SIG-M5 (cell line): ENCODE results near the gene MS4A15.

ENCODE experiments used
- DNase-seq: peaks from one replicate; lab custom pipeline; 2025; lab: John Stamatoyannopoulos, UW

Gene MS4A15

DNA sequence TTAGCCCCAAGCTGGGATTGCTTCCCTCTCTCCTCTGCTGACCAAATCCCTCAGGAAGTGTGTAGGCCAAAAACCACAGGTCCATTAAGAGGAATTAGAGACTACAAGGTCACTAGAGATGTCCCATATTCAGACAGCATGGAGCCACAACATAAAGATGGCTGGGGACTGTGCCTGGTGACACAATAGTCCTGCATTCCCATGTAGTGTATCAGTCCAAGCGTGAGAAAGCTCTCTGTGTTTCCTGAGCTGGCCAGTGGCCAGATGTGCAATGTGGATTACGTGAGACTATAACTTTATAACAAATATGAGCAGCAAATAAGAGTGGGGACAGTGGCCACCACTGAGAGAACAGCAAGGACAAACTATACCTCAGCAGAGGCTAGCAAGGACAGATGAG is 20.9 kb downstream of the MS4A15 start:
- DNase-seq, result no peak

DNA sequence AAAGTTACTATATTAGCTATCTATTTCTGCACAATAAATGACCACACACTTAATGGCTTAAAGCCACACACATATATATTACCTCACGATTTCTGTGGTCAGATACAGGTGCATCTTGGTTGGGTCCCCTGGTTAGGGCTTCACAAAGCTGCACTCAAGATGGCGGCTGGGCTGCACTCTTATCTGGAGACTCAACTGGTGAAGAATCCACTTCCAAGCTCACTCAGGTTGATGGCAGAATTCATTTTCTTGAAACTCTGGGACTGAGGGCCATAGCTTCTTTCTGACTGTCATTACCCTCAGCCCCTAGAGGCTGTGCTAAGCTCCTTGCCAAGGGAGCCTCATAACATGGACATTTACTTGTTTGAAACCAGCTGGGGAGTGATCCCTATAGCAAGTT is 23.4 kb downstream of the MS4A15 start:
- no peak for DNase-seq

DNA sequence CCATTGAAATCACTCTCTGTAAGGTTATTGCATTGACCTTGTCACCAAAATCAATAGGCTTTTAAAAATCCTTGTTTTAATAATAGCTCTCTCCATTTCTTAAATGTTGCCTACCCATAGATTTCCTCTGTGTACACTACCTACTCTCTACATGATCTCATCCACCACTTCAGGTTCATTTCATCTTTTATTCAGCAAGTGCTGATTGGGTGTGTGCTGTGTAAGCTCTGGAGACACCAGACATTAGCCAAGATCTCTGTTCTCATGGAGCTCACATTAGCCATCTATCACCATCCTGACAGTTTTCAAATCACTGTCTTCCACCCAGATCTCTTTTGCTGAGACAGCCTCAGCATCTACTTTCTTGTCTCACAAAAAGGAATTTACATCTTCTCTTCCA is 24.1 kb downstream of the MS4A15 start:
- no peak for DNase-seq

DNA sequence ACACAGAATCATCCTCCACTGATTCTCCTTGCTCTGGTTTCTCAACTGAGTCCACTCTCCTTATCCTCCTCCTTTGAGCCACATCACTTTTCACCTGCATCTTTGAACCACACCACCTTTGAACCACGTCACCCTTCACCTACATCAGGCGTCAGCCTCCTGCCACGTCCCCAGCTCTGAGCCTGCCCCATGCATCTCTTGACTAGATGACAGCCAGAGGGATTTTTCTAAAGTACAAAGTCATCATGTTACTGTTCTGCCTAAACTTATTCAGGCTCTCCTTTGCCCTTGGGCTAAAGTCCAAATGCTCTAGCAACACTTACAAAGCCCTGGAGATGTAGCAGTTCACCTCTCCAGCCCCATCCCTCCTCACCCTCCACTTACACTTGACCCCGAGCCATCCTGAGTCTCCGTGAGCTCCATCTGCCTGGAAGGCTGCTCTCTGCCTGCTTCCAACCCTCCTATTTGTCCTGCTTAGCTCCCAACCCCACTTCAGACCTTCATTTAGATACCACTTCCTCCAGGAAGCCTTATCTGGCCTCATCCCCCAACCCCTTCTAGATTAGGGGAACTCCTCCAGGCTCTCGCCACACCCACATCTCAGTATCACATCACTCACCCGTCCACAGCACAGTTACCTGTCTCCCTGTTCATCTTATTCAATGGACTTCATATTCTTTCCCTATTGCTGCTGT is 24.8 kb downstream of the MS4A15 start:
- DNase-seq, result no peak

DNA sequence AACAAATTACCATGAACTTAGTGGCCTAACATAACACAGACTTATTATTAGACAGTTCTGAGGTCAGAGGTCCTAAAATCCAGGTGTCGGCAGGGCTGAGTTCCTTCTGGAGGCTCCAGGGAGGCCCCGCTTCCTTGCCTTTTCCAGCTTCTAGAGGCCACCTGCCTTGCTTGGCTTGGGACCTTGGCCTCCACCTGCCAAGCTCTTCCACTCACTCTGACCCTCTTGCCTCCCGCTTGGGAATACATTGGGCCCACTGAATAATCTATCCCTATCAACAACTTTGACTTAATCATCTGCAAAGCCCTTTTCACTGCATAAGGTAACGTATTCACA is 25.3 kb downstream of the MS4A15 start:
- DNase-seq, result no peak

DNA sequence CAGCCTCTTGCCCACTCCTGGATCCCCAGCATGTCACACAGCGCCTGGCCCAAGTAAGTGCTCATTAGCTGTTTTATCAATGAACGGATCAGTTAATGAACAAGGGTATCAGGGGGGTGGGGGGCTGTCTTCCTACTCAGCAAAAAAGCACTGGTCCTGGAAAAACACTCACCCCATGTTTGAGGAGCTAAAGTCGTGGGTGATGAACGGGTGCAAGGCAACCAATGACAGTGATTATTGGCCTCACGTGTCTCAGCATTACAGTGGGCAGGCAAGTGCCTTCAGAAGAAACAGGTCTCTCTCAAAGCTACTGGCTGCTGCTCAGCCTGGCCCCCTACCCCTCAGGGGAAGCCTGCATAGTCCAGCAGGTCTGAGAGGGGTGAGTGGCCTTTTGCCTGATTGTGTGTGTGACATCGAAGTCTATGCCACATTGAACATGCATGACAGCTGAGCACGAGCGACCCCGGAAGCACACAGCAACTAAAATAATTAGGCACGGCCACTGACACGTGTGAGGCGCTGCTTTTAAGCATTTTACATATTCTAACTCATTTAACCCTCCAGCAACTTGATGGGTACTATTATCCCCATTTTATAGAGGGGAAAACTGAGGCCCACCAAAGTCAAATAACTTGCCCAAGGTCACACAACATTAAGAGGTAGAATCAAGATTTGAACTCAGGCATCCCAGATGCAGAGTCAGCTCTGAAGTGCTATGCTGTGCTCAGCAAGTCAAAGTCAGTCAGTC is 25.9 kb downstream of the MS4A15 start:
- no peak for DNase-seq

DNA sequence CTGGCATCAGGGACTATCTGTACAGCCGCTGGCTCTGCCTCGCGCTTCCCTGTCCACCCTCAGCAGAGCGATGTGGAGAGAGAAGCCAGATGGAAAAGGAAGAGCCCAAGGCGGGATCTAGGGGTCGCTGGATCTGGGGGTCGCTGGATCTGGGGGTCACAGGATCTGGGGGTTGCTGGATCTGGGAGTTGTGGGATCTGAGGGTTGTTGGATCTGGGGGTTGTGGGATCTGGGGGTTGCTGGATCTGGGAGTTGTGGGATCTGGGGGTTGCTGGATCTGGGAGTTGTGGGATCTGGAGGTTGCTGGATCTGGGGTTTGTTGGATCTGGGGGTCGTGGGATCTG is 26.4 kb downstream of the MS4A15 start:
- DNase-seq, result no peak

DNA sequence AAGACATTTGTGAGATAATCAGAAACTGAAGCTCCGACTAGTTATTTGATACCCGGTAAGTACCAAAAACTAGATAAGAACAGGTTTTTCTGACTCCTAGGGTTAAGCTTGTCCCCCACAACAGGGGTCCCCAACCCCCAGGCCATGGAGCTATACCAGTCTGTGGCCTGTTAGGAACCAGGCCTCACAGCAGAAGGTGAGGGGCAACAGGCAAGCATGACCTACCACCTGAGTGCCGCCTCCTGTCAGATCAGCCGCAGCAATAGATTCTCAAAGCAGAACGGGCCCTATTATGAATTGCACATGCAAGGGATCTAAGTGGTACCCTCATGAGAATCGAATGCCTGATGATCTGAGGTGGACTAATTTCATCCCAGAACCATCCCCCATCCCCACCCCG is 27.2 kb downstream of the MS4A15 start:
- DNase-seq, result no peak

DNA sequence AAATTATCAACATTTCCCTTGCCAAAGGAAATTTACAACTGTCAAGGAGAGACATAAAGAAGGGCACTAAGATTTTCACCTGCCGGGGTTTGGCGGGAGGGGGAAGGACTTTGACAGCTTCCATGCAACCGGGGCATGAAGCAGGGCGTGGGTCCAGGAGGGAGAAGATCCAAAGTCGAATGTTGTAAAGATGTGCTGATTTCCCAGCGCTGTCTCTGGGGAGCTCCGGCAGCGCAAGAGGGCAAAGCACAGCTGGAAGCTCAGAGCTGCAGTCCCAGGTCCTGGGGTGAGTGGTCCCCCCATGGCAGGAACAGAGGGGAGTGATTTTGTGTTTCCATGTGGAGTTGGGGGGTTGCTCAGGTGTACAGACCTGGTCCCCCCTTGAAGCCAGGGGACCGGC is 28.5 kb downstream of the MS4A15 start, which contains the start of gene MS4A10:
Gene MS4A10 (plus strand): TSS at position 198 of the 400 bp plus-strand sequence. CDS start 5,003 bp downstream, outside the sequence.
- no peak for DNase-seq

DNA sequence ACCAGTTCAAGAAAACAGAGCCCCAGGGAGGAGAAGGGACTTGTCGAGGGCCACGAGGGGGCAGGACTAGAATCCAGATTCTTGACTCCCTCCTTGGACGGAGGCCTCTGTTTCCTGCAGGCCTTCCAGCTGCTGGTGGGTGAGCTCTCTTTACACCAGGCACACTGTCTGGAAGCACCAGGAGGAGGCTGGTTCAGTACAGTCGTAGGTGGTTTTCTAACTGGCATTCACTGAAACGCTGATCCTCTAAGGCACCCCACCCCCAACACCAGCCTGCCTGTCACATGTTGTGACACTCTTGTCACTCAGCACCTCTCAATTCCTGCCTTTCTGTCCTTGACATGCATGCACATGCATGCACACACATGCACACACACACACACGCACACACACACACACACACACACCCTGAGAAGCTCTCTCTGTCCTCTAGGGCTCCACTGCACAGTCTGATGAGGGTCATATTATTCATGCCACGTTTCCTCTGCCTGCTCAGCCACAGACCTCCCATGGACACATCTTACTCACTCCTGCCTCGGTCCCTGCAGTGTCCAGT is 29.2 kb downstream of the MS4A15 start:
- no peak for DNase-seq

DNA sequence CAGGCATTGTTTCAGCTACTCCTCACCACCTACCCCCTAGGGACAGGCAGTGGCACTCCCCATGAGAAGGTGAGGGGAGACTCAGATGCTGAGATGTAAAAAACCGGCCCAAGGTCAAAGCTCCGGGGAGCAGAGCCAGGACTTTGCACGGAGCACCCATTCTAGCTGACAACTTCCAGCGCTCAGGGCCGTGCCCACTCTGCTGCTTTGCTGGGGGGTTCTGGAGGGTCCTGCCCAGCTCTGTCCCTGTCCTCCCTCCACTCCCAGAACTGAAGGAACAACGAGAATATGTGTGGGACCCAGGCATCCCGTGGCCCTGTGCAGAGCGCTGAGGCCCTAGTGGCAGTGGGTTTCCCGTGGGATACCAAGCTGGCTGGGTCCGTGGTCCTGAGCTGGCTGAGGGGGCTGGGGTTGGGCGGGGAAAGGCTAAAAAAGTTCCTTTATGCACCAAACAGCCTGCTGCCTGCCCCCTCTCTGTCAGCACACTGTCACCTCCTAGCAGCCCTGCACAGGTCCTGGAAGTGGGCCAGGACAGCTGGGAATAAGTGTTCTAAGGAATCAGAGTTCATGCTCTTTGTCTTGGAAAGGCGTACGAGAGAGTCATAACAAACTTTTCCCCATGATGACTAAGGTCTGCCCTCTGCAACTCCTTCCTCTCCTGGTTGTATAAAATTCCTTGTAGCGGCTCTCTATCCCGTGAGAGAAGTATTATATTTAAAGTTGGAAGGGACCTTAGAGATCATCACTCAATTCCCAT is 30.3 kb downstream of the MS4A15 start:
- no peak for DNase-seq

DNA sequence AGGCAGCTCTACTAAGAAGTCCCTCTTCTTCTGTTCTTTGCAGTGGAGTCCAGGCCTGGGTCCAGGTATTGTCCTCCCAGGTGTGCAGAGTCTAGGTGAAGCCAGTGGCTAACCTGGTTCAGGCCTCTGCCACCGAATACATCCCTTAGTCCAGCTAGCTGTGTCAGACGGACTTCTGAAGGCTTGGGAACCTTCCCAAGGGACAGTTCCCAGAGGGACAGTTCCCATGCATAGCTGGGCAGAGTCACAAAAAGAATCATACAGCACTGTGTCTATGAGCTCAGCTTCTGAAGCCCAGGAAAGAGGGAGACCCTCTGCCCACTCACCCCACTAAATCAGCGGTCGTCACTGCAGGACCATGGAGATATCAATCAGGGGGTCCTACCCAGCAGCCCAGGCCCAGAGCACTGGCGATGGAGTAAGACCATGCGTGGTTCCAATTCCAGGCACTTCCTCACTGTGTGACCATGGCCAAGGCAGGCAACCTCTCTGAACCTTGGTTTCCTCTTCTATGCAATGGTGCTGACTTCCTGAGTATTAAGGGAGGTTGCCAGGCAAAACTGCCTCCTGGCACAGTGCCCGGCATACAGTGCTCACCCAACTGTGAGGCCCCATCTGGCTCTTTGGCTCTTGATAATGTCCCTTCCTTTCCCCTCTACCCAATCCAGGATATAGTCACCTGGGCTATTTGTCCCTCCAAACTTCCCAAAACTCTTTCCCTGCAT is 31.9 kb downstream of the MS4A15 start:
- no peak for DNase-seq

DNA sequence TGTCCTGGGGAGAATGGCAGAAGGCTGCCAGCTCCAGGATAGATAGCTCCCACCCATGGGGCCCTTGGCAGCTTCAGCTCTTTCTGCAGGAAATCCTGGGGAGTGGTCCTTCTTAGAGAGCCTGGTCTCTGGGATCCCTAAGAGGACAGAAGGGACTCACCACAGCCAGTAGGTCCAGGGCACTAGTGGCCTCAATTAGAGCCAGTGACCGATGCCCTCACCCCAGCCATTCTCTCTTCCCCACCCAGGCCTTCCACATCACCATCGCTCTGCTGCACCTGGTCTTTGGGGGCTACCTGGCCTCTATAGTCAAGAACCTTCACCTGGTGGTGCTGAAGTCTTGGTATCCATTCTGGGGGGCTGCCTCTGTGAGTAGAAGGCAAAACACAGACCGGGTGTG is 34.1 kb downstream of the MS4A15 start:
- DNase-seq, result no peak

DNA sequence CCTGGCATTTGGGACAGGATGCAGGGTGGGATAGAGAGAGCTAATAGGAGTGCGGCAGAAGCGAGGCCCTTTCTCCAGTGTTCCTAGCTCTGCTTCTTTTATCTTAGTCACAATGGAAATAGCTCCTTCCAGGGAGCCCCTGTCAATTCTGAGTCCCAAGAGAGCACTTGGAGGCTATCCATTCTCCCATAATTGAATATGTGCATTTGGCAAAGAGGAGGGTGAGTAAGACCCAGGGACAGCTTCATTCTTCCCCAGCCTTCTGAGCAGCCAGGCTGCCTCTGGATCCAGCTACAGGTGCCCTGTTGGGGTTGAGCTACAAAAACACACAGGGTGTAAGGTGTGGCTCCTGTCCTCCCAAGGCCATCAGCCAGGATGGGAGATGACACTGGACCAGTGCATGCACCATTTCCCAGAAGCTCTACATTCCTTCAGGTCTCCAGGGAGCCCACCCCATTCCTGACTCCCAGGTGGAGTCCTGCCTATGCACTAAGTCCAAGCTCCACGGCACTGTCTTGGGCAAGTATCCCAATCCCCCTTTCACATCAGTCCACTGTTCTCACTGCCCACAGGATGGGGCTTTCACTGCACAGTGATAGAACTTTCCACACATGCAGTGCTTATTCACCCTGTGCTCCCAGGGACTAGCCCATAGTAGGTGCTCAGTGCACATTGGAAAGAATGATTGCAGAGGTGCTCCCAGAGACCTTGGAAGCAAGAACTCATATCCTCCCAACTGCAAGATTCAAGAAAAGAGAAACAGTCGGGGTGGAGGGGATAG is 34.7 kb downstream of the MS4A15 start:
- DNase-seq, result no peak

DNA sequence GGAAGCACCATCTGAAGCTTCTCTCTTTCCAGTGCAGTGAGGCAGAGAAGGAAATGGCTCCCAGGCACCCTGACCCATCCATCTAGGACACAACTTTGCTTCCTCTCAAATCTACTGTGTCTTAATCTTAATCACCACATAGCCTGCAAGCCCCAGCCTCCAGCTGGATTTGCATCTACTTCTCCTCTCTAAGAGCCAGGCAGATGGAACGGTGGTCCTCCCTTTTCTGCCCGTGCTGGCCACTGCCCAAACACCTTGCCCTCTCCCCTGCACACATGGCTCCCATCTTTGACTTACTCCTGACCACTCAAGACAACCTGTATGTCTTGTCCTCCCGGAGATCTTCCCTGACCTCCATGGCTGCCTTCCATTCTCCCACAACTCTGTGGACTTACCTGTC is 35.9 kb downstream of the MS4A15 start:
- DNase-seq, result no peak

DNA sequence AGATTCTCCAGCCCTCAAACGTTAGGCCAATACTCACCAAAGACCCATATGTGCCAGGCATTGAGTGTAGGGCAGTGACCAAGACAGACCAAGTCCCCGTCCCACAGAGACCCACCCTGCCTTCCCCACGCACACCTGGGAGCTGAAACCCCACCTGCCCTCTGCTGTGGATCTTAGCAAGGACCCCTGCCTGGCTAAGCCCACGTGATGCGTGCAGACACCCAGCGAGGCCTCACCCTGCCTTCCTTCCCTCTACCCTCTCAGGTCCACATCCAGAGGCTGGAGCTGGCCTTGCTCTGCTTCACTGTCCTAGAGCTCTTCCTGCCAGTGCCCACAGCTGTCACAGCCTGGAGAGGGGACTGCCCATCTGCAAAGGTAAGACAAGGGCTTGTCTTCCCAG is 38.6 kb downstream of the MS4A15 start:
- no peak for DNase-seq

DNA sequence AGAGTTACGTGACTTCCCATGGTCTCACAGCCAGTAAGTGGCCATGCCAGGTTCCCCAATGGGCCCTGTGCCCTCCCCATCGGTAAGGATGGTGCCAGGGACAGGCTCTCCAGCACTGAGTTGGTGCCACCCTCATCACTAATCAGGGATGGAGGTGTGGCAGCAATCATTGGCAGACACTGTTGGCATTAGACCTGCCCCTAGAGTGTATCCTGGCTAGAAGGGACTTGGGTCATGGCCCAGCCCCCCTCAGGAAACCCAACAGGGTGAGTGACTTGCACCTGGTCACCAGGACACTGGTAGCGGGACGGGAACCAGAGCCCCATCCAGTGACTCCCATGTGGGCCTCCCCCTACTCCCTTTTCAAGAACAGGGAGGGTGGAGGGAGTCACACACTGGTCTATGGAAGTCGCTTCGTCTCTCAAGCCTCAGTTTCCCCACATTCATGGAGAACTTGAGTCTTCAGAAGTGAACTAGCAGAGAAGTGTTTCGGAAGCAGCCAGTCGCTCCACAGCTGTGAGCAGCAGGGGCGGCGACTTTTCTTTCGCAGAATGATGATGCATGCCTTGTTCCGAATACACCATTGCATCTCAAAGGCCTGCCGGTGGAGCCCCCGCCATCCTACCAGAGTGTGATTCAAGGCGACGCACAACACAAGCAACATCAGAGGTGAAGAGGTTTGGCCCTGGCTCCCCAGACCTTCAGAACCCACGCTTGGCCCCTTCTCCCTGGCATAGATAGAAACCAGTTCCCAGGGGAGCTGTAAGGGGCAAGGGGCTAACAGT is 41.4 kb downstream of the MS4A15 start:
- no peak for DNase-seq

DNA sequence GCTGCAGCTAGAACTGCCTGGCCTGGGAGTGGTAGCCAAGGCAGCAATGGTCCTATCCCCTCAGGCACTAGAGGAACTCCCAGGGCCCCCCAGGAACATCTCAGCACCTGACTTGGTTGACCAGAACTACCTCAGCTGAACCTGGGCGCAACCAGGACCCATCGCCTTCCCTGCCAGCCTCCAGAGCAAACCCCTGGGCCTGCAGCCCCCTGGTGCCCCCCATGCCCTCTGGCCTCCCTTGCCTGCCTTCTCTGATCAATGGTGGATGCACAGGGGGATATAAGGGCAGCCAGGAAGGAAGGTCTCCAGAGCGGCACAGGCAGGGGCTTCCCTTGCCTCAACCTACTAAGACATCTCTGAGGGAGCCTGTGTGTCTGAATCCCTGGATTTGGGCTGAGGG is 42.0 kb downstream of the MS4A15 start:
- DNase-seq, result no peak

DNA sequence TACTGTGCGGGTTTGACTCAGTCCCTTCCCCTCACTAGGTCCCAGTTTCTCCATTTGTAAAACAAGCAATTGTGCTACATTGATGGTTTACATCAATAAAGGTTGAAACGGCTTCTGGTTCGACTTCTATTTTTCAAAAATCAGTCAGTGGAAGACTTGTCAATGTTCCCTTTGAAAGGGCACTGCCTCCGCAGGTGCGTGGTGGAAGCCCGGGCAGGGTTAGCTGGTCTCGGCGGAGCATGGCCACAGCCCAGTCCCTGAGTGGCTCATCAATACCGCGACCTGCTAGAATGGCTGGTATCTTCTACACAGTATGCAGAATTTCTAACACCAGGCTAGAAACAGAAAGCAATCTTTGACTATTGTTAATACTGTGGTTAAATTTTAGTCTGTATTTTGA is 44.5 kb downstream of the MS4A15 start:
- no peak for DNase-seq

DNA sequence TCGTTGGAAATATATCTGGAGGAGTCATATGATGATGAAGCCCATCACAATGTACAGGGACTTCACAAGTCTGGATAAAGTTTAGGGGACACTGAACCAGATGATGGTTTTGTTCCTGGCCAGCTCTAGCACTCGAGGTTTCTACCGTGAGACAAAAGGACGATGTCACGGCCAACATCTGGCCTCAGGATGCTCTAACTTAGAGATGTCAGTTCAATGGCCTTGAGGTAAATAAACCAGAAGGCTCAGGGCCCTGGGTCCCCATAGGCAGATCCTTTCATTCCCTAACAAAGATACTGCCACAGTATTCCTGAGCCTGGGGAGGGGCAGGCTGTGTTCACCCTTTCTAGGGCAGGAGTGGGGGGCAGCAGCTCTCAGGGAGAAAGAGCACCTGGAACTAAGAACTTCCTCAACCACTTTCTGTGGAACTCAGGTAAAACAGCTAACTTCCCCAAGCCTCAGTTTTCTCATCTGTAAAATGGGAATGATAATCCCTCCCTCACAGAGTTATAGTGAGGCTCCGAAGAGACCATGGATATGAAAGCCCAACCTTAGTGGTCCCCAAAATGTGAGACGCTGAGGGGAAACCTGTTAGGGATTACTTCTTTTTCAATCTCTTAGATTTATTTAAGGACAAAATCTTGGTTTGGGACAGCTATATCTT is 46.7 kb downstream of the MS4A15 start:
- no peak for DNase-seq
